ENCODE results near the gene HYCC2.
A peak's percentile ranks its signal among the peaks of the same experiment; 100 is the strongest.
"Not testable (repeated sequence)": the region's sequence is repeated elsewhere in the genome, so short reads cannot be mapped to it uniquely, and the experiment has no call there.

HYCC2 gene

GRCh38 chr2:201057087-201057521 lies 14.4 kb downstream of the HYCC2 start:
- peak; percentile 14 for DNase-seq (ENCODE audit: low read depth)
- TF ChIP-seq CTCF (IDR thresholded peaks at IDR 0.05; ENCODE audit: low read length, missing control alignments): no peak
- no peak overlapping the region for H3K4me3 ChIP-seq (replicated peaks; ENCODE audit: low read depth, low read length)

DNA sequence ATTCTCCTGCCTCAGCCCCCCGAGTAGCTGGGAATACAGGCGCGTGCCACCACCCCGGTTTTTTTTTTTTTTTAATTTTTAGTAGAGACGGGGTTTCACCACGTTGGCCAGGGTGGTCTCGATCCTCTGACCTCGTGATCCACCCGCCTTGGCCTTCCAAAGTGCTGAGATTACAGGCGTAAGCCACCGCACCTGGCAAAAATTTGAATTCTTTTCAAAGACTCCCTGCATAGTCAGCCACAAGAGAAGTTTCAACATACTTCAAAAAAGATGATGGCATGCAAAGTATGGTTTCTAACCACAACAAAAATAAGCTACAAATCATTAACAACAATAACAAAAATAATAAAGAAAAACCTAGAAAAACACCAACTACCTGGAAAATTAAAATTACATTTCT lies 22.0 kb downstream of the HYCC2 start:
- no peak overlapping the region for H3K4me3 ChIP-seq (replicated peaks; ENCODE audit: low read depth, low read length)
- DNase-seq (ENCODE audit: low read depth): no peak
- TF ChIP-seq CTCF (IDR thresholded peaks at IDR 0.05; ENCODE audit: low read length, missing control alignments): no peak

DNA sequence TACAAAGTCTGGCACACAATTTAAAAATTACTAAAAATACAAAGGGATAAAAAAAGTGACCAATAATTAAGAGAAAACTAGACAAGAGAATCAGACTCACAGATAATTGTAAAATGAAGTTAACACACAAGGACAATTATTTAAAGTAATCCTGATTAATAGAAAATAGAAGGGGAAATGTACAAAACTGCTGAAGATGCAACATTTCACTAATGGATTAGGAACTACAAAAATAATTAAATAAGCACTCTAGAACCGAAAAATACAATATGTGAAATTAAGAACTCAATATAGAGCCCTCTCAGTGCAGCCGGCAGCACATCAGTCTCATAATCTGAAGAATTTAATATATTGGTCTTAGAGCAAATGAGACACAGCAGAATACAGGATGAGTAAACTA lies 24.6 kb downstream of the HYCC2 start:
- H3K4me3 ChIP-seq (replicated peaks; ENCODE audit: low read depth, low read length): no peak overlapping the region
- TF ChIP-seq CTCF (IDR thresholded peaks at IDR 0.05; ENCODE audit: low read length, missing control alignments): no peak
- DNase-seq (ENCODE audit: low read depth): no peak

GRCh38 chr2:201043050-201043449 lies 28.4 kb downstream of the HYCC2 start:
- not testable (repeated sequence) for DNase-seq (ENCODE audit: low read depth); H3K4me3 ChIP-seq (replicated peaks; ENCODE audit: low read depth, low read length)

GRCh38 chr2:201042451-201042850 lies 29.0 kb downstream of the HYCC2 start:
- H3K4me3 ChIP-seq (replicated peaks; ENCODE audit: low read depth, low read length); DNase-seq (ENCODE audit: low read depth): not testable (repeated sequence)

GRCh38 chr2:201040867-201041628 lies 30.4 kb downstream of the HYCC2 start:
- no peak for DNase-seq (ENCODE audit: low read depth)
- TF ChIP-seq CTCF (IDR thresholded peaks at IDR 0.05; ENCODE audit: low read length, missing control alignments): no peak
- no peak overlapping the region for H3K4me3 ChIP-seq (replicated peaks; ENCODE audit: low read depth, low read length)

DNA sequence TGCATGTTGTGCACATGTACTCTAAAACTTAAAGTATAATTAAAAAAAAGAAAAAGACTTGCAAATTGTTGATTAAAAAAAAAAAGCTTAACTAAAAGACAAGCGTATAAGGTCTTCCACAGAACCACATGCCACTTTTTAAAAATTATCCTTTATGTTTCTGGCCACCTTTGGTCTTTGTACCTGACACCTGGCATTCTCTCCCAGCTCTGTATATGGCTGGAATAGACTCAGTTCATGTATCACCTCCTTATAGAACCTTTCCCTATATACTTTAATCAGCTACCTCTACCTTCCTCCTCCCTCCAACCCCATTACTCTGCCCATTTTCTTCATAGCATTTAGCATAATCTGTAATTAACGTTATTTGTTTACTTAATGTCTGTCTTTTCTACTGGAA lies 32.6 kb downstream of the HYCC2 start:
- H3K4me3 ChIP-seq (replicated peaks; ENCODE audit: low read depth, low read length): no peak overlapping the region
- DNase-seq (ENCODE audit: low read depth): no peak
- TF ChIP-seq CTCF (IDR thresholded peaks at IDR 0.05; ENCODE audit: low read length, missing control alignments): no peak

DNA sequence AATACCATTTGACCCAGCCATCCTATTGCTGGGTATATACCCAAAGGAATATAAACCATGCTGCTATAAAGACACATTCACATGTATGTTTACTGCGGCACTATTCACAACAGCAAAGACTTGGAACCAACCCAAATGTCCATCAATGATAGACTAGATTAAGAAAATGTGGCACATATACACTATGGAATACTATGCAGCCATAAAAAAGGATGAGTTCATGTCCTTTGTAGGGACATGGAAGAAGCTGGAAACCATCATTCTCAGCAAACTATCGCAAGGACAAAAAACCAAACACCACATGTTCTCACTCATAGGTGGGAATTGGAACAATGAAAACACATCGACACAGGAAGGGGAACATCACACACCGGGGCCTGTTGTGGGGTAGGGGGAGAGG lies 33.1 kb downstream of the HYCC2 start:
- not testable (repeated sequence) for H3K4me3 ChIP-seq (replicated peaks; ENCODE audit: low read depth, low read length); DNase-seq (ENCODE audit: low read depth)

GRCh38 chr2:201034355-201034754 lies 37.1 kb downstream of the HYCC2 start:
- not testable (repeated sequence) for DNase-seq (ENCODE audit: low read depth); H3K4me3 ChIP-seq (replicated peaks; ENCODE audit: low read depth, low read length)

Data from fibroblast of pulmonary artery (primary cell).